Glutamatergic neuron (in vitro differentiated cells): ENCODE measurements around the gene JARID2. TPM values are rescaled to one million over a fixed set of nuclear protein-coding genes. Genes with fewer than 3 reads are reported as not detected.

ENCODE experiments used
- DNase-seq: peaks from one replicate; pipeline ENCODE4 v3.0.0; 2022
- H3K27ac Mint-ChIP-seq: one replicate; pipeline ENCODE4 v1.8.0; 2020; ENCODE audit warnings: mild to moderate bottlenecking, mixed read lengths, inconsistent platforms; ENCODE audit not compliant: unreplicated experiment
- H3K27me3 Mint-ChIP-seq: one replicate; pipeline ENCODE4 v1.8.0; 2020; ENCODE audit warnings: mild to moderate bottlenecking, moderate library complexity, mixed read lengths, inconsistent platforms; ENCODE audit not compliant: unreplicated experiment
- H3K36me3 Mint-ChIP-seq: one replicate; pipeline ENCODE4 v1.8.0; 2020; ENCODE audit warnings: mild to moderate bottlenecking, mixed read lengths, inconsistent platforms; ENCODE audit not compliant: unreplicated experiment
- H3K4me1 Mint-ChIP-seq: one replicate; pipeline ENCODE4 v1.8.0; 2020; ENCODE audit warnings: mild to moderate bottlenecking, low read depth, mixed read lengths, inconsistent platforms; ENCODE audit not compliant: unreplicated experiment
- H3K4me3 Mint-ChIP-seq: one replicate; pipeline ENCODE4 v1.8.0; 2020; ENCODE audit warnings: mild to moderate bottlenecking, mixed read lengths, inconsistent platforms; ENCODE audit not compliant: unreplicated experiment
- H3K9me3 Mint-ChIP-seq: one replicate; pipeline ENCODE4 v1.8.0; 2020; ENCODE audit warnings: mild to moderate bottlenecking, moderate library complexity, mixed read lengths, inconsistent platforms; ENCODE audit not compliant: unreplicated experiment
- CTCF ChIP-seq: fragments of 200-600 bp; sonication (generic); IDR thresholded peaks from one replicate; pipeline ENCODE4 v1.5.0; 2021; ENCODE audit not compliant: partially characterized antibody, unreplicated experiment
- total RNA-seq: library from RNA; stranded (reverse); fragmentation: NEBNext Ultra II Directional; extraction: Animal tissue kit (Norgen Biotek cat#: 25700); gene quantifications from one replicate; pipeline ENCODE4 v1.2.1, GENCODE V29; 2021; ENCODE audit not compliant: unreplicated experiment

JARID2 gene
- total RNA-seq, 1 donor from 2014 or later = 83.8 TPM

GRCh38 chr6:15496345-15497131 is 250.7 kb downstream of the JARID2 start:
- Mint-ChIP-seq H3K4me1 (peaks cover 61% of the 10 kb centered on the region), H3K27ac (no peak overlapping the region), H3K36me3 (peaks cover 11% of the 10 kb centered on the region), H3K4me3 (no peak overlapping the region), H3K9me3 (peaks cover 9% of the 10 kb centered on the region), H3K27me3 (peaks cover 17% of the 10 kb centered on the region)
- no peak for TF ChIP-seq CTCF
- DNase-seq = no peak

GRCh38 chr6:15498640-15499039 is 252.8 kb downstream of the JARID2 start:
- H3K27me3 Mint-ChIP-seq = peaks cover 20% of the 10 kb centered on the region
- H3K27ac Mint-ChIP-seq = no peak overlapping the region
- no peak for TF ChIP-seq CTCF
- H3K36me3 Mint-ChIP-seq = peaks cover 11% of the 10 kb centered on the region
- H3K4me3 Mint-ChIP-seq = no peak overlapping the region
- peaks cover 48% of the 10 kb centered on the region for H3K4me1 Mint-ChIP-seq
- peaks cover 8% of the 10 kb centered on the region for H3K9me3 Mint-ChIP-seq
- no peak for DNase-seq

- DNase-seq = no peak
- H3K9me3 Mint-ChIP-seq = peaks cover 8% of the 10 kb centered on the region
- no peak for TF ChIP-seq CTCF
- H3K27me3 Mint-ChIP-seq = peaks cover 20% of the 10 kb centered on the region
- no peak overlapping the region for H3K27ac Mint-ChIP-seq
- H3K4me1 Mint-ChIP-seq = peaks cover 47% of the 10 kb centered on the region
- no peak overlapping the region for H3K4me3 Mint-ChIP-seq
- peaks cover 11% of the 10 kb centered on the region for H3K36me3 Mint-ChIP-seq
Measured at GRCh38 chr6:15499125-15499524, 253.3 kb downstream of the JARID2 start.

GRCh38 chr6:15499591-15499990 is 253.7 kb downstream of the JARID2 start:
- no peak overlapping the region for H3K4me3 Mint-ChIP-seq
- H3K4me1 Mint-ChIP-seq = peaks cover 49% of the 10 kb centered on the region
- H3K36me3 Mint-ChIP-seq = peaks cover 11% of the 10 kb centered on the region
- H3K27me3 Mint-ChIP-seq = peaks cover 20% of the 10 kb centered on the region
- H3K9me3 Mint-ChIP-seq = peaks cover 8% of the 10 kb centered on the region
- no peak overlapping the region for H3K27ac Mint-ChIP-seq
- no peak for TF ChIP-seq CTCF
- no peak for DNase-seq

- Mint-ChIP-seq H3K4me3 (no peak overlapping the region), H3K4me1 (peaks cover 47% of the 10 kb centered on the region), H3K27ac (peak overlapping the region; percentile 59), H3K9me3 (peaks cover 9% of the 10 kb centered on the region), H3K36me3 (peaks cover 11% of the 10 kb centered on the region), H3K27me3 (peaks cover 23% of the 10 kb centered on the region)
- TF ChIP-seq CTCF = no peak
- DNase-seq = no peak
Measured at GRCh38 chr6:15500078-15500740, 254.3 kb downstream of the JARID2 start.
